ENCODE results near the gene ARHGAP45. TPM values are rescaled to one million over a fixed set of nuclear protein-coding genes. Genes with fewer than 3 reads are reported as not detected.

ARHGAP45 gene
- total and polyA plus RNA-seq, 2 of the 8 experiments (the other 6 are each of a cell fraction or from before 2014, with no cell fraction given): 31.4 to 41.8 TPM

DNA sequence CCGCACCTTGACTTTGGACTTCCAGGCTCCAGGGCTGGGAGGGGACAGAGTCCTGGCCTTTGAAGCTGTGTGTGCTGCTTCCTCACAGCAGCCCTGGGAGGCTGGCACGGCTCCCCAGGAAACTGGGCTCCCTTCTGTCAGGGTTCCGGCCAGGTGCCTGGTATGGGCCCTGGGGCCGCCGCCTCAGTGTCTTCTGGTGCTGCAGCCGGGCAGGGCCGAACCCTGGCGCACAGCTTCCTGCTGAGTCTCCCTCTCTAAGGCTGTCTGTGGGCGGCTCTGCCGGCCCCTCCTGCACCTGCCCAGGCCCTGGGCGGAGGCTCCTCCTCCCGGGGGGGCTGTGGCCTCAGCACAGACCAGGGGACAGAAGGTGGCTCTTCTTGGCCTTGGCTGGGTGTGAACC, 69.2 kb downstream of the ARHGAP45 start:
- no peak overlapping the region for H3K4me2 ChIP-seq (ENCODE audit: insufficient read depth in 1 of 2, low read depth in 2 of 2, low read length in 2 of 2)
- no peak overlapping the region for H2AK5ac ChIP-seq (ENCODE audit: low read depth, low read length)
- H3K4ac ChIP-seq (replicated peaks; ENCODE audit: insufficient read length, low read depth, low read length): no peak overlapping the region
- H2BK20ac ChIP-seq (ENCODE audit: low read length): no peak overlapping the region
- no peak overlapping the region for H4K5ac ChIP-seq (ENCODE audit: insufficient read length, low read depth, low read length)
- H3K4me3 ChIP-seq (ENCODE audit: extremely low read depth in 1 of 4, insufficient read depth in 2 of 4, low read depth in 3 of 4, low read length in 4 of 4): no peak overlapping the region
- FAIRE-seq (no peak), DNase-seq (ENCODE audit: low read depth in 1 of 2, low spot score in 2 of 2) (no peak)
- H3K4me1 ChIP-seq (replicated peaks in 1 of 4; ENCODE audit: control insufficient read depth in 3 of 4, insufficient read depth in 4 of 4, low read length in 3 of 4): peaks cover 0 to 16% (median 7%) of the 10 kb centered on the region in 4 experiments; a peak in 6 of 7 replicates
- no peaks in the 10 kb centered on the region for H3K9me3 ChIP-seq (ENCODE audit: insufficient read depth in 2 of 2, low read depth in 1 of 2, low read length in 1 of 2)
- H3K9ac ChIP-seq (replicated peaks in 1 of 4; ENCODE audit: extremely low read depth in 1 of 4, low read depth in 3 of 4, low read length in 3 of 4): no peak overlapping the region
- no peaks in the 10 kb centered on the region for H3K27me3 ChIP-seq (replicated peaks in 1 of 4; ENCODE audit: control insufficient read depth in 3 of 4, extremely low read depth in 1 of 4, insufficient read depth in 3 of 4, low read length in 3 of 4)
- H3K36me3 ChIP-seq (ENCODE audit: control insufficient read depth in 2 of 4, insufficient read depth in 4 of 4, low read length in 3 of 4): no peaks in the 10 kb centered on the region
- 94% methylated on average over 12 of the region's 12 CpGs; no CpG with 5 or more reads in 1 of the 2 experiments for WGBS, 2 experiments (ENCODE audit: extremely low coverage in 1 of 2, insufficient coverage in 1 of 2, insufficient read length in 1 of 2, insufficient replicate concordance in 2 of 2, low coverage in 1 of 2, low lambda C conversion rate in 2 of 2, missing lambda C conversion rate in 1 of 2)
- H2BK120ac ChIP-seq (replicated peaks; ENCODE audit: low read depth, low read length): no peak overlapping the region
- peaks cover 2 to 10% of the 10 kb centered on the region in 2 experiments for H4K20me1 ChIP-seq (replicated peaks in 1 of 2; ENCODE audit: control insufficient read depth in 1 of 2, insufficient read depth in 2 of 2, low read length in 2 of 2)
- H4K8ac ChIP-seq (ENCODE audit: extremely low read depth, insufficient read depth, low read length): no peak overlapping the region; the same call in 1 of the 2 replicates
- H3K18ac ChIP-seq (ENCODE audit: extremely low read depth, low read length): no peak overlapping the region
- H3K79me1 ChIP-seq (ENCODE audit: low read depth, low read length): peaks cover 6% of the 10 kb centered on the region
- no peak overlapping the region for H4K91ac ChIP-seq (replicated peaks; ENCODE audit: insufficient read length, low read length)
- H3K27ac ChIP-seq (ENCODE audit: low read depth, low read length): no peak overlapping the region
- H2BK15ac ChIP-seq (ENCODE audit: low read length): no peak overlapping the region
- POLR2A ChIA-PET (ENCODE audit: partially characterized antibody): interaction anchor here (0.6 to 1.5 kb wide), 4 partner anchors 10 to 108 kb away, joined by 3 to 7 read pairs (median 4); no protein-coding TSS in a partner anchor
- no peak overlapping the region for H3K14ac ChIP-seq (ENCODE audit: insufficient read length)
- H2BK12ac ChIP-seq (ENCODE audit: low read depth, low read length): no peak overlapping the region
- peaks cover 4% of the 10 kb centered on the region; the same call in 1 of the 2 replicates for H3K23me2 ChIP-seq (ENCODE audit: low read depth, low read length)
- H2BK5ac ChIP-seq (ENCODE audit: low read depth, low read length): no peak overlapping the region
- H3K23ac ChIP-seq (ENCODE audit: insufficient read length): no peak overlapping the region
- no peak overlapping the region for H3K56ac ChIP-seq (replicated peaks; ENCODE audit: insufficient read length, low read depth, low read length)
- no peak overlapping the region for H2AFZ ChIP-seq (ENCODE audit: low read length)
- CTCF ChIA-PET (ENCODE audit: partially characterized antibody): interaction anchor here (0.9 to 1.3 kb wide), 2 partner anchors 42 to 54 kb away, joined by 3 to 5 read pairs; no protein-coding TSS in a partner anchor
- H3K79me2 ChIP-seq (ENCODE audit: control insufficient read depth in 1 of 2, insufficient read depth in 2 of 2, low read length in 2 of 2): no peaks in the 10 kb centered on the region; a peak in 1 of 4 replicates
- TF ChIP-seq, protein P1, sequence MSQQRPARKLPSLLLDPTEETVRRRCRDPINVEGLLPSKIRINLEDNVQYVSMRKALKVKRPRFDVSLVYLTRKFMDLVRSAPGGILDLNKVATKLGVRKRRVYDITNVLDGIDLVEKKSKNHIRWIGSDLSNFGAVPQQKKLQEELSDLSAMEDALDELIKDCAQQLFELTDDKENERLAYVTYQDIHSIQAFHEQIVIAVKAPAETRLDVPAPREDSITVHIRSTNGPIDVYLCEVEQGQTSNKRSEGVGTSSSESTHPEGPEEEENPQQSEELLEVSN (IDR thresholded peaks at IDR 0.05): no peak
- no peak for TF ChIP-seq ZNF274 (IDR thresholded peaks at IDR 0.05; ENCODE audit: borderline replicate concordance, extremely low read depth, low read length)
- no peak for TF ChIP-seq KDM4A (IDR thresholded peaks at IDR 0.05; ENCODE audit: low read depth, low read length, severe bottlenecking)
- no peak for TF ChIP-seq RXRA (IDR thresholded peaks at IDR 0.05; ENCODE audit: insufficient read depth, low read depth, low read length)
- TF ChIP-seq TEAD4 (IDR thresholded peaks at IDR 0.05; ENCODE audit: low read depth, low read length): no peak
- no peak for TF ChIP-seq NANOG (IDR thresholded peaks at IDR 0.05; ENCODE audit: insufficient read depth, low read depth, low read length, poor library complexity, severe bottlenecking)
- no peak for TF ChIP-seq CBX8 (IDR thresholded peaks at IDR 0.05; ENCODE audit: borderline replicate concordance, low read depth, low read length)
- no peak for TF ChIP-seq SRF (IDR thresholded peaks at IDR 0.05; ENCODE audit: low read depth, low read length)
- no peak for TF ChIP-seq EP300 (IDR thresholded peaks at IDR 0.05; ENCODE audit: borderline replicate concordance in 1 of 2, low read depth in 2 of 2, low read length in 2 of 2)
- no peak for TF ChIP-seq SIN3A (conservative IDR thresholded peaks at IDR 0.05 in 1 of 2, IDR thresholded peaks at IDR 0.05 in 1 of 2; ENCODE audit: low read depth in 1 of 2, low read length in 2 of 2)
- no peak for TF ChIP-seq TAF1 (IDR thresholded peaks at IDR 0.05; ENCODE audit: low read depth, low read length)
- no peak for TF ChIP-seq MAFK (IDR thresholded peaks at IDR 0.05; ENCODE audit: low read depth, low read length)
- no peak for TF ChIP-seq BACH1 (IDR thresholded peaks at IDR 0.05; ENCODE audit: low read length)
